GF-D8 (cell line): ENCODE results near the gene APBA1.
"Not testable (repeated sequence)": the region's sequence is repeated elsewhere in the genome, so short reads cannot be mapped to it uniquely, and the experiment has no call there.

Experiments
- DNase-seq: peaks from one replicate; lab custom pipeline; 2025; lab: John Stamatoyannopoulos, UW

The APBA1 gene

GRCh38 chr9:69604568-69605219 is 67.5 kb downstream of the APBA1 start:
- DNase-seq = no peak

GRCh38 chr9:69603656-69604055 is 68.5 kb downstream of the APBA1 start:
- DNase-seq = no peak

- no peak for DNase-seq
Measured at GRCh38 chr9:69602773-69603172, 69.4 kb downstream of the APBA1 start.

GRCh38 chr9:69601698-69602097 is 70.5 kb downstream of the APBA1 start:
- DNase-seq = no peak

GRCh38 chr9:69600314-69601047 is 71.7 kb downstream of the APBA1 start:
- no peak for DNase-seq

- DNase-seq = no peak
Measured at GRCh38 chr9:69599232-69599971, 72.8 kb downstream of the APBA1 start.

GRCh38 chr9:69596906-69597305 is 75.3 kb downstream of the APBA1 start:
- not testable (repeated sequence) for DNase-seq

GRCh38 chr9:69594180-69594579 is 78.0 kb downstream of the APBA1 start:
- no peak for DNase-seq

GRCh38 chr9:69593756-69594155 is 78.4 kb downstream of the APBA1 start:
- DNase-seq = no peak

- DNase-seq = no peak
Measured at GRCh38 chr9:69593301-69593700, 78.9 kb downstream of the APBA1 start.

- DNase-seq = no peak
Measured at GRCh38 chr9:69590266-69590665, 81.9 kb downstream of the APBA1 start.

GRCh38 chr9:69589156-69589555 is 83.0 kb downstream of the APBA1 start:
- no peak for DNase-seq

- DNase-seq = no peak
Measured at GRCh38 chr9:69585571-69585970, 86.6 kb downstream of the APBA1 start.

GRCh38 chr9:69584759-69585158 is 87.4 kb downstream of the APBA1 start:
- DNase-seq = no peak

GRCh38 chr9:69583645-69584234 is 88.4 kb downstream of the APBA1 start:
- no peak for DNase-seq

GRCh38 chr9:69582544-69583297 is 89.5 kb downstream of the APBA1 start:
- no peak for DNase-seq

- DNase-seq = no peak
Measured at GRCh38 chr9:69582018-69582417, 90.2 kb downstream of the APBA1 start.

- DNase-seq = no peak
Measured at GRCh38 chr9:69580582-69581214, 91.5 kb downstream of the APBA1 start.

- no peak for DNase-seq
Measured at GRCh38 chr9:69579760-69580581, 92.2 kb downstream of the APBA1 start.

- DNase-seq = no peak
Measured at GRCh38 chr9:69579032-69579758, 93.0 kb downstream of the APBA1 start.
